Renal pelvis (tissue), 4 donors: ENCODE results near the gene NTNG1. TPM values are rescaled to one million over a fixed set of nuclear protein-coding genes. Genes with fewer than 3 reads are reported as not detected.

Source experiments
- DNase-seq: peaks from one replicate; pipeline ENCODE4 v3.0.0-alpha.2; 2013
- polyA plus RNA-seq, 3 donors: library from polyadenylated mRNA; unstranded; fragments of 120-200 nt; gene quantifications; one replicate each; pipeline ENCODE4 v1.2.1, GENCODE V29; 2013; ENCODE audit not compliant: insufficient read length in 3 of 3

Gene NTNG1
- polyA plus RNA-seq, 3 donors = 24.9 to 34.5 (median 28.2) TPM

DNA sequence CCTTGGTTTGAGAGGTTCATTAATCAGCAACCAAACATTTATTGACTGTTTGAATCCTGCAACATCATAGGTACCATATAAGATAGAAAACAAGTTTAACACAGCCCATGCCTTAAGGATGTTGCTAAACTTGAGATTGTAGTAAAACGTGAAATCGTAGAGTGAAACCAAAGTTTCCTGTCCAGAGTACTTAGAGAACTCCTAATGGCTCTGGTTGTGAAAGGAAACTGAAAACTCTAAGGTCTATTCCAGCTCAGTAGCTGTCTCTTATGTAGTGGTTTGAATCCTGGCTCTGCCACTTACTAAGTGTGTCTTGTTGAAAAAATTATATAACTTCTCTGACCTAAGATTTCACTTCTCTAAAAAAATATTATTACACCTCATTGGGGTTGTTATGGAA, 310.9 kb downstream of the NTNG1 start:
- no peak for DNase-seq

DNA sequence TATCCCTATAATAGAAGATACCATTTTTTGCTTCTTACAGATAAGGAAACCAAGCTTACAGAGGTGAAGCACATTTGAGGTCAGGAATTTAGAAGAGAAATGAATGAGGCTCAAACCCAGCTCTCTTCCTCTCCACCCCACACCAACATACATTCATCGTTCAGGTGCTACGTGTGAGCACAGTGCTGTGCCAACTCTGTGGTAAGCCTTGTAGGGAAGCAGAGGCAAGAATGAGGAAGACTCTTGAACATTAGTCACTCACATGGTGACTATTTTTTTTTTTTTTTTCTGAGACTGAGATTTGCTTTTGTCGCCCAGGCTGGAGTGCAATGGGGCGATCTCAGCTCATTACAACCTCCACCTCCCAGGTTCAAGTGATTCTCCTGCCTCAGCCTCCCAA, 314.0 kb downstream of the NTNG1 start:
- DNase-seq = no peak

DNA sequence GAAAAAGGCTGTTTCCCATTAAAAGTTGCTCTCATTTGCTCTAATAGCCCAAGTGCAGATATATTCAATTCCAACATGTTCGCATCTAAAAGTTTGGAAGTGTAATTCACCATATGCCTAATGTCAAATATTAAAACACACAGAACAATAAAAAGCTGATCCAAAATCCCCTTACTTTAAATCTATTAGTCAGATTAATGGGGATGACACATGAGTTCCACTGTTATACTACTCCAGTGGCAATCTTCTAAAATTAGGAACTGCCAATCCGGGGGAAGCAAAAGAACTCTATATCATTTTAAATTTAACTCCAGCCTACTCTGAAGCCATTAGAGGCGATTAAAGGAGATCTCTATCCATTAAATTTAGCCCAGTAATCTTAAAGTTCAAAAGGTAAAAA, 317.1 kb downstream of the NTNG1 start:
- no peak for DNase-seq

DNA sequence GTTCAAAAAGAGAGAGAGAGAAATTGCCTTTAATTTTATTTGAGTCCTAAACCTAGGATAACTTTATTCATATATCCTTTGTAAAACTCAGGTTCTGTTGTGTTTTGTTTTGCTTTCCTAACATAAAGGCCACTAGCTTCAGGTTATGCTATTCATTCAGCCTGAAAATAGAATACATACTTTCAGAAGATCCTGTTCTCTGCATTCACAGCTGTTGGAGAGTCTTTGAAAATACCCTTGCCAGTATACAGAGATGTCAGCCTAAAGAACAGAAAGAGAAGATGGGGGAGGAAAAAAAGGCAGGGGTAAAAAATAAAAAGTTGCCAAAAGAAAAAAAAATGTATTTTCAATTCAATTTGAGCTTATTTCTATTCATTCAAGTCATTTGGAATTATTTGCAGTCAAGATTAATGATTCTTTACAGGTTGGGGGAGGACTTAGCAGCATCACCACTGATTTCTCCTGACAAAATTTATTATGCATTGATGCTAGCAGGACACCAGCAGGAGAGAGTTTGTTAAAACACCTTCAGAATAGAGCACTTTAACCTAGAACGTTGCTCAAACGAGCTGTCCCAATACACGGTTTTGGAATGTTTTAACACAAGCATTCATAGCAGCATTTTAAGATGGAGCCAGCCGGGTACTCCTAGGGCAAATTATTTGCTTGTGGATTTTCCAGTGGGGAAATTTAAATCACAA, 318.5 kb downstream of the NTNG1 start:
- DNase-seq = no peak

DNA sequence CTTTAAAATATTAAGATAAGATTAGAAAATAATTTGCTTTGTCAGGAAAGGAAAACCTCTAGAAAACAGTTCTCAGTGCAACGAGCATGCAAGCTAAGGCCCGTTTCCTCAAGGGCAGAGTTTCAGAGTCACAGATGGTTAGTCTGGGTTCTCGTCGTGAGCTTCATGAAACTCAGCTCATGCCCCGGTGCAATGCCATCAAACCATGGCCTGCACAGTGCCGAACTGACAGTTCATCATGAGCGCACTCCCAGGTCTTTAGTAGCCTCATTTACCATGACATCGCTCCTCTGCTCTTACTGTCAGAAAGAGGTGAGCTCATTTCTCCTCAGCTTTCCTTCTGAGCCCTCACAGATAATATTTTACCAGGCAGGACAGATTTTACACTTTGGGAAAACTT, 319.2 kb downstream of the NTNG1 start:
- no peak for DNase-seq

DNA sequence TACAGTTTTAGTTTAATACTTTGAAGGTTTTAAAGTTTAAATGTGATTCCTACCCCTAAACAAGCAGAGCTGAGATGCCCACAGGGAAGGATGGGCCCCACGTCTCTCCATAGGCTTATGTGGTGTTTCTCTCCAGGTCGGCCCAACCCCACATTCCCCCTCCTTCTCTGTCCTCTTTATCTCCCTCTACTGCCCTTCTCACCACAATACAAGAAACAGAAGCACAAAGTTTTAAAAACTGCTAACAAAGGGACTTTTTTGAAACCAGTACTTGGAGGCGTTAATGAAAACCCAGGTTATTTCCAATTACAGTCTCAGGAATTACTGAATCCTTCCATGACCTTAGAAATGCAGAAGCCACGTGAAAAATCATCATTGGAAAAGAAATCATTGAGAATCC, 324.0 kb downstream of the NTNG1 start:
- DNase-seq = no peak

DNA sequence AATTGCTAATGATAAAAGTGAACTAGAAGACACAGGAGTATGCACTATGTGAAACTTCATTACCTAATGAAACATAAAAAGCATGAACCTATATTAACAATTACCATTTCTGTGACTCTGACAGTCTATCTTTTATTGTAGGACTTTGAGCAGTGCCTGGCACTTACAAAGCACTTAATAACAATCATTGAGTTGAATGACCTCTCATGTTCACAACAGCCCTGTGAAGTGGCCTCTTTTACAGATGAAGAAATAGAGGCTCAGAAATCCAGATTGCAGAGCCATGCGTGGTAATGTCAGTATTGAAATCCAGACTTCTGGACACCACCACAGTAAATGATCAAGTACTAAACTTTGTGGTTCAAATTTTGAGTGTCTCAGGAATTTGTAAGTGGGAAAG, 326.4 kb downstream of the NTNG1 start:
- DNase-seq = no peak

DNA sequence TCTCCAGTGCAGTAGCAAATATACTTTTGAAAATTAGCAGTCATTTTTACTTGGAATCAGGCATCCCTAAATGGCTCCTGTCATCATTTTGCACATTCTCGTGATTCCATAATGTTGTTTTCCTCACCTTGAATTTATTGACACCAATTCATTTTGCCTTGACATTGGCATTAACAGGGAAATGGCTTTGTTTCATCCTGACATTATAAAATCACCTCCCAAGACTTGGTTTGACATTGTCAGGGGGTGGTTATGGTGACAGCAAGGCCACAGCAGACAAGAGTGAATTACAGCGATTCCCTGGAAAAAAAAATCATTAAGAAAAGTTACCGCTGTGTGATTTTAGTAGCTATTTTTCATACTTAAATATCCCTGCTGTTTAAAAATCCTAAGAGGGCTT, 327.0 kb downstream of the NTNG1 start:
- no peak for DNase-seq

DNA sequence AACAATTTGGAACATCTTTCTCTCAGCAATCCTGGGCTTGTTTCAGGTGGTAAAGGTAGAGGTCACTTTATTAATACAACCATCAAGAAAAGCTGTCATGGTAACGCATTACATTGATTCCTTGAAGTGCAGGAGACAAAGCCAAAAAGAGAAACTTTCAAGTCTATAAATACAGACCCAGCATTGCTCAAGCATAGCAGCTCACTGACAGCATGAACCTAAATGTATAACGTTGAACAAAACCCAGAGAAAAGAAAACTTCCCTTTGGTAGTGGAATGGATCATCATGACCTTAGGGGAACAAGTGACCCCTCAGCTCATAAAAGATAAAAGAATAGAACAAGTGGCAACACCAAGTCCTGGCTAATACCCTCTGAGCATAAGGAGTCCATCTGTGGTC, 332.2 kb downstream of the NTNG1 start:
- DNase-seq = no peak

DNA sequence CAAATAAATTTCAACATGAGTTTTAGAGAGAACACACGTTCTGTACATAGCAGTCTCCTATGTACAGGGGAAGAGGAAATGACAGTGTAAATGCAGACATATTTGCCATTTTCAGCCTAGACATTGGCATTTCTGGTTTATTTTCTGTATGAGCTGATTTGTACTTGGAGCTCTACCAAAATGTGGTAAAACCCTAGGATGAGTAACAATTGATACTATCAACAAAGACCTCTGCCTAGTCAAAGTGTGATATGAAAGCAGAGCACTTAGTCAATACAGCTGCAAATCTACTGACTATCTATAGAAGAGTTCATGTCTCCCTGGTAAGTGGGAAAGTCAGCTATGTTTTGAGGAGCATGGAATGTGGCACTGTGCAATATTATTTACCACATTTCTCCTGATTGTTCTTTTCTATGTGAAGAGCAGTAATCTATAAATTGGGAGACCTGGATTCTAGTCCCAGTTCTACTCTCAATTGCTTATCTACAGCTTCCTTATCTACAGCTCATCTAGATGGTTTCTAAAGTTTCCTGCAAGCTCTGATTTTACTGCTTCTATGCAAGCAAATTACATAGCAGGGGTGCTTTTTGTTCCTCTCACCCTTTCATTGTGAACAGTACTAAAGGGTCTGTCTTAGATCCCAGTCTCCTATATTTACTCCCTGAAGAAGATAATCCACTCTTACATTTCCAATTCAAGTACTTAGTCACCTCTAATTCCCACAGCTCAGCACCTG, 334.2 kb downstream of the NTNG1 start:
- no peak for DNase-seq

DNA sequence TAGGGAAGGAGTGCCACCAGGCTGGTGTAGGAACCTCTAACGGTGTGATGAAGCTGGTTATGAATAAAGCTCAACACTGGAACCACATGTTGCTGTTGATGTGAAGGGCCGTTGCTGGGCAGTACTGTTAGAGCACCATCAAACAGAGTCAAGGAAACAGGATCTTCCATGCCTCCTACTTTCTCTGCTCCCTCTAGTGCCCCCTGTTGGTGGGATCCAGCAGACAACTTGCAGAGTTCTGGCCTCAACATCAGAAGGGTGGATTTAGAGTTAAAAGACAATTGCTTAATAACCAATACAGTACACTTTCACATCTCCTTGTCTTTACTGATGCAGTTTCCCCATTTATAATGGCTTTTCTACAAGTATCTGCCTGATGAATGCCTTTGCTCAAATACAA, 336.4 kb downstream of the NTNG1 start:
- DNase-seq = no peak

DNA sequence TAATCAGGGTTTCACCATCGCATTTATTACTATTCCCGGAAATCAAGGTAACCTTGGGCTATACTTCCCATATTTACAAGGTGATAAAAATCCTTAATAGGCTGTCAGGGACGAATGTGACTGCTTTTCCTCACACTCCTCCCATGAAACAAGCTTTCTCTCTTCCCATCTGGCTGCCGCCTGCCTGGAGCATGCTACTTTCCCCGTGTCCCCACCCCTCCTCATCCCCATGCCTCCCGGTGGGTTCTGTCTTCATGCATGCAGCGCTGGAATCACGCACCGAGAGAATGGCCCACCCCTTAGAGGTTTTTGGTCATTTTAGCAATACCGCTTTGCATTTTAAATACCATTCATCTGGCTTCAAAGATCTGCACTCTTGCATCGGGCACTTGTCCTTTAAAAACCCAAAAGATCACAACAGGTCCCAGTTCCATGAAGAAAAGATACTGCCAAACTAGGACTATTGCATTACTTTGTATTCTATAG, 339.1 kb downstream of the NTNG1 start:
- DNase-seq = no peak

DNA sequence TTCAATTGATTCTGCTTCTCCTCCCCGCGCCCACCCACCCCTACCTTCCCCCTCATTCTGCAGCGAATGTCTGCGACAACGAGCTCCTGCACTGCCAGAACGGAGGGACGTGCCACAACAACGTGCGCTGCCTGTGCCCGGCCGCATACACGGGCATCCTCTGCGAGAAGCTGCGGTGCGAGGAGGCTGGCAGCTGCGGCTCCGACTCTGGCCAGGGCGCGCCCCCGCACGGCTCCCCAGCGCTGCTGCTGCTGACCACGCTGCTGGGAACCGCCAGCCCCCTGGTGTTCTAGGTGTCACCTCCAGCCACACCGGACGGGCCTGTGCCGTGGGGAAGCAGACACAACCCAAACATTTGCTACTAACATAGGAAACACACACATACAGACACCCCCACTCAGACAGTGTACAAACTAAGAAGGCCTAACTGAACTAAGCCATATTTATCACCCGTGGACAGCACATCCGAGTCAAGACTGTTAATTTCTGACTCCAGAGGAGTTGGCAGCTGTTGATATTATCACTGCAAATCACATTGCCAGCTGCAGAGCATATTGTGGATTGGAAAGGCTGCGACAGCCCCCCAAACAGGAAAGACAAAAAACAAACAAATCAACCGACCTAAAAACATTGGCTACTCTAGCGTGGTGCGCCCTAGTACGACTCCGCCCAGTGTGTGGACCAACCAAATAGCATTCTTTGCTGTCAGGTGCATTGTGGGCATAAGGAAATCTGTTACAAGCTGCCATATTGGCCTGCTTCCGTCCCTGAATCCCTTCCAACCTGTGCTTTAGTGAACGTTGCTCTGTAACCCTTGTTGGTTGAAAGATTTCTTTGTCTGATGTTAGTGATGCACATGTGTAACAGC, 339.9 kb downstream of the NTNG1 start:
- peak; percentile 26 for DNase-seq

DNA sequence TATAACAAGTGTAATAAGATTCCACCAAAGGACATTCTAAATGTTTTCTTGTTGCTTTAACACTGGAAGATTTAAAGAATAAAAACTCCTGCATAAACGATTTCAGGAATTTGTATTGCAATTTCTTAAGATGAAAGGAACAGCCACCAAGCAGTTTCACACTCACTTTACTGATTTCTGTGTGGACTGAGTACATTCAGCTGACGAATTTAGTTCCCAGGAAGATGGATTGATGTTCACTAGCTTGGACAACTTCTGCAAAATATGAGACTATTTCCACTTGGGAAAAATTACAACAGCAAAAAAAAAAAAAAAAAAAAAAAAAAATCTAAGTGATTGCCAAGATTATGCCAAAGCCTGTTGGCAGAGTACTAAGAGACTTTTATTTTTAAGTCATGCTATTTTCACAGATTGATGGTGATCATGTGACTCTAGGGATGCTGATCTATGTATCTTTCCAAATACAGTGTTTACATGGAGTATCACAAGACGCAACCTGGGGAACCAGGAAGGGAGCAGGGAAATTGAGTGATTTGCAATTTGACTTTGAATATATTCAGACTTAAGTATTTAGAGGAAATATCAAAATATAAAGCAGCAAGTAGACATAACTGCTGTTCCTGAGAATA, 341.0 kb downstream of the NTNG1 start:
- no peak for DNase-seq

DNA sequence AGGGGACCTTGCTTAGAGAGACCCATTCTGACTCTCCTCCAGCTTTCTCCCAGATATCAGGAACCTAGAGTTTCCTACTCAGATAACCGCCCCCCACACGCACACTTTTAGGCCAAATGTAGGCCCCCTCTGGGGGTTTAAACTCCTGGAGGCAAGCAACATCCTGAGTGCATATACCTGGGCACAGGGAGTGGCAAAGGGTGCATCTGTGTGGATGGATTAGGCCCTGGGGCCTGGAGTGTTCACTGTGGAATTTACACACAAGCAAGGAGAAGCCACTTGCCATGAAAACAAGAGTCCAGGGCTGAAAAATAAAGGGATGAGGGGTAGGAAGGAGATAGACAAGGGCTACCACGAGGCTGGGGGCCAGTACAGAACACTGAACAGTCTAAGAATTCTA, 343.1 kb downstream of the NTNG1 start:
- no peak for DNase-seq

DNA sequence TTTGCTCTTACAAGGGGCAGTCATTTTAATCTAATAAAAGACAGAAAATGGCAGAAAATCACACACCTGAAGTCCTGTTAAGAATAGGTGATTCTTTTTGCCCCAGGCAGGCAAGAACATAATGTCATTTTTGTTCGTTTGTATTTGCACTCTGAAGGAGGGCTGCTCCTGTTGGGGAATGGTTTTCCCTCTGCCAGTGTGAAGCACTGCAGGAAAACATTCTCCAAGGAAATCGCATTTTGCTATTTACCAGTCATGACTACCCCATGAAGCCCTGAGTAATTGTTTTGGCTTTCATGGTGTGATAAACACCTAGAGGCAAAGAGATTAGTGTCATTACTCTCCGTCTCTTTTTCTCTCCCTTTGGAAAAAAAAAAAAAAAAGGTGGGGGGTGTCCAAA, 345.5 kb downstream of the NTNG1 start:
- DNase-seq = no peak

DNA sequence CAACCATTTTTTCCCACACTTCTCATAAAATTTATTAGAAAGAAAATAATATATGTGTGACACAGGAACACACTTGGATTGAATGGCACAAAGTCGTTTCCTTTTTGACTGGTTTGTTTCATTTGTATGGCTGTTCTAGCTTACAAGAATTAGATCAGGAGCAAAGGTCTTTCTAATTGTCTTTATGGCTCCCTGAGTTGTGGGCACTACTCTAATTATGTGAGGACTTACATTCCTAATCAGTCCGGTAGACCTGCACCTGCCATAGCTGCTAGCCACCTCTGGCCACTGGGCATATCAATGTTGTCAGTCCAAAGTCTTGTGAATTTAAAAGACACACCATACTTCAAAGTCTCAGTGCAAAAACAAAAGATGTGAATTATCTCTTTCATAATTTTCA, 346.7 kb downstream of the NTNG1 start:
- DNase-seq = no peak

DNA sequence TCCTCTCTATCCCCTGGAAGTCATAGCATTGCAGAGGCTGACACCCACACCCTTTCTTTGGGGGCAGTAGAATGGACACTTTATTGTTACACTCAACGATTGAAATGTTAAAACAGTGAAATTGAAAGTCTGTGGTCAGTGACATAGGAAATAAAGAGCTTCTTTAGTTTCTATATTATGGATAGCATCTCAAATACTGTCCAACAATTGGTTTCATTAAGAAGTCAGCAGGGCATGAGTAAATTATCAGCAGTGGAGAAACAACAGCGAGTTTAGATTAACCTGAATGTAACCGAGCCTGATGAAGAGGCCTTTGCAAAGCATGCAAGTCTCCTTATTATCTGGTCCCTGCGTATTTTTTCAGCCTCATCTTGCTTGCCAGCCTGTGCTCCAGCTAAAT, 350.7 kb downstream of the NTNG1 start:
- DNase-seq = no peak

DNA sequence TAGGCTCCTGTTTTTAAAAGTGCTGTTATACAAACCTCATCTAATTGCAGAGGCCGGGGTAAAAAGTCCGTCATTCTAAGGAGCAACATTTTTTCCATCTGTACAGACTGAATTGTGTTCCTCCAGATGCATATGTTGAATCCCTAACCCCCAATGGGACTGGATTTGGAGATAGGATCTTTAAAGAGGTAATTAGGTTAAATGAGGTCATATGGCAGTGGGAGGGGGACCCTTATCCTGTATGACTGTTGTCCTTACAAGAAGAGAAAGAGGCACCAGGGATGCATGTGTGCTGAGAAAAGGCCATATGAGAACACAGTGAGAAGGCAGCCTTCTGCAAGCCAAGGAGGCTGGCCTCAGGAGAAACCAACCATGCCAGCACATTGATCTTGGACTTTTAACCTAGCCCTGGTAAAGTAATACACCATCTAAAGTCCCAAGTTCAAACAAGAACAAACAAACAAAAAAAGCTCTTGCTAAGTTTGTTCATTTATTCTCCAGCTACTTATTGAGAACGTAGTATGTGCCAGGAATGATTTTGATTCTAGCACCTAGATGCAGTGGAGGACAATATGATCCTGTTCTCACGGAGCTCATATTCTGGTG, 352.4 kb downstream of the NTNG1 start:
- DNase-seq = no peak

DNA sequence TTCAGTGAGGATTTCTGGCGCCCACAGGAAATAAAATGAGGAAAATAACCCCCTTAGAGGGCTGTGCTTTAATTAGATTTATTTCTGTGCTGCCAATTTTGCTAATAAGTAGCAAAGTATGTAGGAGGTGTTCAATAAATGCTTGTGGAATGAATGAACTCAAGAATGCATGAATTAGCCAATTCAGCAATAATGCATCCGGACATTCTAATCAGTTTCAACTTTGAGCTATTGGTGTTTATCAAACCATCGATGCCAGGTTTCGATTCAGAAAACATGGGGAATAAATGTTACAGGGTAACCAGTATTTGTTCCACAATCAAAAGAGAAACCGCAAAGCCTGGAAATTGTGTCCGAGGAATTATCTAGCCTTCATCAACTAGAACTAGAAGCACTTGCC, 353.2 kb downstream of the NTNG1 start:
- no peak for DNase-seq

DNA sequence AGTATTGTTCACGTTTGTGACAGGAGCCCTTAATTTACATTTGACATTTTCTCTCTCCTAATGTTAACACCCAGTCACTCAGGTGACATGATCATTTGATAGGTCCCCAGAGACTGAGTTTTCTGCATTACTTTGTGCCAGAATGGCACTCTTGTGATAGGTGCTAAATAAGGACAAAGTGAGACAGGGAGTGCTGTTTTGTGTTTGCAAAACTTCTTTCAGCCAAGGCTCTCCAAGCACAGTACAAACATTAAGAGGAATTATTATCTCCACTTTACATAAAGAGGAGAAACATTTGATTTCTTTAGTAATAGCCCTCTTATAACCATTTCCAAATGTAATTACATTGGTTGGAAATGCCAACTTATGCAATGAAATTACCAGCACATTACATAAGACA, 355.2 kb downstream of the NTNG1 start:
- no peak for DNase-seq
